22Rv1 (cell line): Measurements from ENCODE around the gene VTI1A.

Experiments
- ZFX ChIP-seq: fragments of 450-650 bp; IDR thresholded peaks from 2 replicates; pipeline ENCODE4 v1.6.1; 2017; ENCODE audit warnings: antibody characterized with exemption, borderline replicate concordance
- TF ChIP-seq, protein P1 (sequence below): fragments of 450-650 bp; IDR thresholded peaks from 2 replicates; pipeline ENCODE4 v1.5.1; 2017; ENCODE audit warnings: mild to moderate bottlenecking

DNA sequence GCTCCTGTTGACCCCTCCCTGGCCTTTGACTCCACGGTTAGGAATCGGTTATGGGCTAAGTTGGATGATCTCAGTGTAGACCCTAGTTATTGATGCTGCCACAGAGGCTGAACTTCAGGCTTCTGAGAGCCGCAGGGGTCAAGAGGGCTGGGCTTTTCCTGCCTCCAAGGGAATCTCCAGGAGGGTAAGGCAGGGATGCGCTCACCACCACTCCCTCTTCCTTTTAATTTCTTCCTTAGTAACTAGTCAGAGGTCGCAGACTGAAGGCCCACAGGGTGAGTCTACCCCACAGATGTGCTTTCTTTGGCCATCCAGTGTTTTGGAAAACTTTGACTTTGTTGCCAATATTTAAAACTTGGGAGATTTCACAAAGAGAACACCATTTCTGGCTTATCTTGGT lies 352.0 kb downstream of the VTI1A start:
- TF ChIP-seq, protein P1, sequence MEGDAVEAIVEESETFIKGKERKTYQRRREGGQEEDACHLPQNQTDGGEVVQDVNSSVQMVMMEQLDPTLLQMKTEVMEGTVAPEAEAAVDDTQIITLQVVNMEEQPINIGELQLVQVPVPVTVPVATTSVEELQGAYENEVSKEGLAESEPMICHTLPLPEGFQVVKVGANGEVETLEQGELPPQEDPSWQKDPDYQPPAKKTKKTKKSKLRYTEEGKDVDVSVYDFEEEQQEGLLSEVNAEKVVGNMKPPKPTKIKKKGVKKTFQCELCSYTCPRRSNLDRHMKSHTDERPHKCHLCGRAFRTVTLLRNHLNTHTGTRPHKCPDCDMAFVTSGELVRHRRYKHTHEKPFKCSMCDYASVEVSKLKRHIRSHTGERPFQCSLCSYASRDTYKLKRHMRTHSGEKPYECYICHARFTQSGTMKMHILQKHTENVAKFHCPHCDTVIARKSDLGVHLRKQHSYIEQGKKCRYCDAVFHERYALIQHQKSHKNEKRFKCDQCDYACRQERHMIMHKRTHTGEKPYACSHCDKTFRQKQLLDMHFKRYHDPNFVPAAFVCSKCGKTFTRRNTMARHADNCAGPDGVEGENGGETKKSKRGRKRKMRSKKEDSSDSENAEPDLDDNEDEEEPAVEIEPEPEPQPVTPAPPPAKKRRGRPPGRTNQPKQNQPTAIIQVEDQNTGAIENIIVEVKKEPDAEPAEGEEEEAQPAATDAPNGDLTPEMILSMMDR = no peak
- TF ChIP-seq ZFX = no peak
